ENCODE results near the gene PHACTR1. TPM values are rescaled to one million over a fixed set of nuclear protein-coding genes. Genes with fewer than 3 reads are reported as not detected.

The PHACTR1 gene
- total RNA-seq, 1 experiment from 2014 or later: 0.21 TPM

GRCh38 chr6:13175087-13175486 is 458.5 kb downstream of the PHACTR1 start:
- H3K27me3 Mint-ChIP-seq (ENCODE audit: unreplicated experiment): peaks cover 56% of the 10 kb centered on the region
- H3K4me3 Mint-ChIP-seq (ENCODE audit: low read depth, unreplicated experiment): no peak overlapping the region
- no peaks in the 10 kb centered on the region for H3K4me1 Mint-ChIP-seq (ENCODE audit: low read depth, unreplicated experiment)
- CTCF ChIA-PET: no interaction called here
- DNase-seq: no peak
- intact Hi-C loops (cut with micrococcal nuclease; ENCODE audit: unreplicated experiment): no loop called here
- no peak for TF ChIP-seq CTCF (IDR thresholded peaks at IDR 0.05; ENCODE audit: unreplicated experiment)
- no peak overlapping the region for H3K27ac Mint-ChIP-seq (ENCODE audit: unreplicated experiment)
- no peaks in the 10 kb centered on the region for H3K36me3 Mint-ChIP-seq (ENCODE audit: insufficient read depth, unreplicated experiment)
- H3K9me3 Mint-ChIP-seq (ENCODE audit: low read depth, unreplicated experiment): no peaks in the 10 kb centered on the region
- BruUV-seq (replicated peaks): no TSS peak

GRCh38 chr6:13175759-13176158 is 459.2 kb downstream of the PHACTR1 start:
- TF ChIP-seq CTCF (IDR thresholded peaks at IDR 0.05; ENCODE audit: unreplicated experiment): no peak
- CTCF ChIA-PET: no interaction called here
- no peak overlapping the region for H3K27ac Mint-ChIP-seq (ENCODE audit: unreplicated experiment)
- BruUV-seq (replicated peaks): no TSS peak
- peaks cover 49% of the 10 kb centered on the region for H3K27me3 Mint-ChIP-seq (ENCODE audit: unreplicated experiment)
- H3K9me3 Mint-ChIP-seq (ENCODE audit: low read depth, unreplicated experiment): no peaks in the 10 kb centered on the region
- intact Hi-C loops (cut with micrococcal nuclease; ENCODE audit: unreplicated experiment): no loop called here
- H3K4me3 Mint-ChIP-seq (ENCODE audit: low read depth, unreplicated experiment): no peak overlapping the region
- H3K4me1 Mint-ChIP-seq (ENCODE audit: low read depth, unreplicated experiment): no peaks in the 10 kb centered on the region
- DNase-seq: no peak
- no peaks in the 10 kb centered on the region for H3K36me3 Mint-ChIP-seq (ENCODE audit: insufficient read depth, unreplicated experiment)

- Mint-ChIP-seq H3K27me3 (ENCODE audit: unreplicated experiment) (peaks cover 39% of the 10 kb centered on the region), H3K4me1 (ENCODE audit: low read depth, unreplicated experiment) (no peaks in the 10 kb centered on the region), H3K9me3 (ENCODE audit: low read depth, unreplicated experiment) (no peaks in the 10 kb centered on the region), H3K4me3 (ENCODE audit: low read depth, unreplicated experiment) (no peak overlapping the region), H3K27ac (ENCODE audit: unreplicated experiment) (no peak overlapping the region), H3K36me3 (ENCODE audit: insufficient read depth, unreplicated experiment) (no peaks in the 10 kb centered on the region)
- intact Hi-C loops (cut with micrococcal nuclease; ENCODE audit: unreplicated experiment): no loop called here
- CTCF ChIA-PET: no interaction called here
- TF ChIP-seq CTCF (IDR thresholded peaks at IDR 0.05; ENCODE audit: unreplicated experiment): no peak
- BruUV-seq (replicated peaks): no TSS peak
- DNase-seq: no peak
These were observed 461.1 kb downstream of the PHACTR1 start for GRCh38 chr6:13177664-13178063.

- Mint-ChIP-seq H3K27ac (ENCODE audit: unreplicated experiment) (no peak overlapping the region), H3K4me3 (ENCODE audit: low read depth, unreplicated experiment) (no peak overlapping the region), H3K4me1 (ENCODE audit: low read depth, unreplicated experiment) (no peaks in the 10 kb centered on the region), H3K9me3 (ENCODE audit: low read depth, unreplicated experiment) (no peaks in the 10 kb centered on the region), H3K36me3 (ENCODE audit: insufficient read depth, unreplicated experiment) (no peaks in the 10 kb centered on the region), H3K27me3 (ENCODE audit: unreplicated experiment) (peaks cover 39% of the 10 kb centered on the region)
- CTCF ChIA-PET: no interaction called here
- no peak for DNase-seq
- BruUV-seq (replicated peaks): no TSS peak
- intact Hi-C loops (cut with micrococcal nuclease; ENCODE audit: unreplicated experiment): no loop called here
- TF ChIP-seq CTCF (IDR thresholded peaks at IDR 0.05; ENCODE audit: unreplicated experiment): no peak
These were observed 461.5 kb downstream of the PHACTR1 start for GRCh38 chr6:13178107-13178506.

DNA sequence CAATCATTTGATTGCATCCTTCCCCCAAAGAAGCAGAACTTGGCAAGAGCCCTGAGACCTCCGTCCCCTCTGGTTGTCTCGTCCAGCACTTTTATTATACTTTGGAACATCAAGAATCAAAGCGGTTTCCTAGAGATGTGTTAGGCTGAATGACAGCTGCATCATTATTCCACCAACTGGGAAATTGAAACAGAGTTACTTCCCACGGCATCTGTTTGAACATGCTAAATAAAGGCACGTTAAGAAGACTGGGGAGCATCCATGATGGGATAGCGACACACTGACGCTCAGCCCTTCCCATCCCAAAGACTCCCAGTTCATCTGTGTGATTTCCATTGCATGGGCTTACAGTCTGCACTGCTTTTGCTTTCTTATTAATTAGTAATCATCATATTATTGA is 464.0 kb downstream of the PHACTR1 start:
- Mint-ChIP-seq H3K4me1 (ENCODE audit: low read depth, unreplicated experiment) (no peaks in the 10 kb centered on the region), H3K27me3 (ENCODE audit: unreplicated experiment) (peaks cover 45% of the 10 kb centered on the region), H3K36me3 (ENCODE audit: insufficient read depth, unreplicated experiment) (no peaks in the 10 kb centered on the region), H3K27ac (ENCODE audit: unreplicated experiment) (no peak overlapping the region), H3K4me3 (ENCODE audit: low read depth, unreplicated experiment) (no peak overlapping the region), H3K9me3 (ENCODE audit: low read depth, unreplicated experiment) (no peaks in the 10 kb centered on the region)
- intact Hi-C loops (cut with micrococcal nuclease; ENCODE audit: unreplicated experiment): no loop called here
- no TSS peak for BruUV-seq (replicated peaks)
- TF ChIP-seq CTCF (IDR thresholded peaks at IDR 0.05; ENCODE audit: unreplicated experiment): no peak
- CTCF ChIA-PET: no interaction called here
- DNase-seq: no peak

All from Calu3 (cell line).